Prostate gland (tissue), 2 donors: ENCODE results near the gene MBIP.

Source experiments
- CTCF ChIP-seq, 4 experiments: fragments of 200-600 bp in 2 of 4; fragments of 450-650 bp in 2 of 4; sonication (generic) in 2 of 4; IDR thresholded peaks; 1 replicate in 3 of 4; 2 replicates in 1 of 4; pipeline ENCODE4 v1.5.1; 2016 to 2019; ENCODE audit warnings: antibody characterized with exemption in 4 of 4, mild to moderate bottlenecking in 2 of 4, moderate library complexity in 2 of 4
- POLR2A ChIP-seq: fragments of 450-650 bp; IDR thresholded peaks from one replicate; pipeline ENCODE4 v1.6.1; 2016; ENCODE audit warnings: antibody characterized with exemption, mild to moderate bottlenecking
- POLR2AphosphoS5 ChIP-seq: sonication (generic); formaldehyde crosslinking; IDR thresholded peaks from one replicate; pipeline ENCODE4 v1.6.1; 2017; ENCODE audit warnings: antibody characterized with exemption

GRCh38 chr14:36271222-36271621, 49.2 kb downstream of the MBIP start:
- TF ChIP-seq CTCF (IDR thresholded peaks at IDR 0.05) (no peak), POLR2A (no peak), POLR2AphosphoS5 (no peak)
